A549 treated with AZD9567 at 1 μM for 4 hours (cell line): ENCODE data around the gene SHROOM1. TPM values are rescaled to one million over a fixed set of nuclear protein-coding genes. Genes with fewer than 3 reads are reported as not detected.

ENCODE experiments used
- total RNA-seq: library from RNA; stranded (reverse); fragments of 200-300 nt; extraction: Qiagen RNA extraction; gene quantifications from 5 replicates; pipeline ENCODE4 v1.2.3, GENCODE V29; 2022; ENCODE audit not compliant: insufficient read depth

Gene SHROOM1, protein sequence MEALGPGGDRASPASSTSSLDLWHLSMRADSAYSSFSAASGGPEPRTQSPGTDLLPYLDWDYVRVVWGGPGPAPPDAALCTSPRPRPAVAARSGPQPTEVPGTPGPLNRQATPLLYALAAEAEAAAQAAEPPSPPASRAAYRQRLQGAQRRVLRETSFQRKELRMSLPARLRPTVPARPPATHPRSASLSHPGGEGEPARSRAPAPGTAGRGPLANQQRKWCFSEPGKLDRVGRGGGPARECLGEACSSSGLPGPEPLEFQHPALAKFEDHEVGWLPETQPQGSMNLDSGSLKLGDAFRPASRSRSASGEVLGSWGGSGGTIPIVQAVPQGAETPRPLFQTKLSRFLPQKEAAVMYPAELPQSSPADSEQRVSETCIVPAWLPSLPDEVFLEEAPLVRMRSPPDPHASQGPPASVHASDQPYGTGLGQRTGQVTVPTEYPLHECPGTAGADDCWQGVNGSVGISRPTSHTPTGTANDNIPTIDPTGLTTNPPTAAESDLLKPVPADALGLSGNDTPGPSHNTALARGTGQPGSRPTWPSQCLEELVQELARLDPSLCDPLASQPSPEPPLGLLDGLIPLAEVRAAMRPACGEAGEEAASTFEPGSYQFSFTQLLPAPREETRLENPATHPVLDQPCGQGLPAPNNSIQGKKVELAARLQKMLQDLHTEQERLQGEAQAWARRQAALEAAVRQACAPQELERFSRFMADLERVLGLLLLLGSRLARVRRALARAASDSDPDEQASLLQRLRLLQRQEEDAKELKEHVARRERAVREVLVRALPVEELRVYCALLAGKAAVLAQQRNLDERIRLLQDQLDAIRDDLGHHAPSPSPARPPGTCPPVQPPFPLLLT
- 9.7 to 12.5 TPM (median 10.5 TPM) in 5 replicates for total RNA-seq

DNA sequence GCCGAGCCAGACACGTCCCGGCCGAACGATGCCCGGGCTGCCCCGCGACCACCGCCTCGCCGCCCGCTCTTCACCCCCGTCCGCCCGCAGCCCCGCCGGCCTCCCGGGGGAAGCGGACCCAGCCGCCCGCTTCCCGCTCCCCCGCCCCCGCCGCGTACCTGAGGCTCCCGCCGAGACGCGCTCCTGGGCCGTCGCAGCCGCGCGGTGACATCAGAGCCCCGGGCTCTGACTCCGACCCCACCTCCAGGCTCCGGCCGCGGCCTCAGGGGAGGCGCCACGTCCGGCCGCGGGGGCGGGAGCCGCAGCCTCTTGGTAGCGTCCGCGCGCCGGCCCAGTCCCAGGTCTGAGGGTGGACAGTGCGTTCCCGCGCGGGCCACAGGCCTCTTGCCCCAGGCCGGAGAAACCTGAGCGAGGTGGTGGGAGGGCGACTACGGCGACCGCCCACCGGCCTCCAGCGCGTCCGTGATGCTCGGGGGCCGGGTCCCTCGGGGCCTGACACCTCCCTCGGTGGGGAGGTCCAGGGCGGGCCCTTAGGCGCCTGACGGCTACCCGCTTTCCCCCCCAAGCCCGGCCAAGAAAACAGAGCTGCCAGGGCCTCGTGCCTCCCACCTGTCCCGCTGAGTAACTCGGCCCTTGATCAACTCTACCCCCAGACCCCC lies at the start of gene SHROOM1:
Gene SHROOM1 (minus strand): TSS at position 212 of the 659 bp plus-strand sequence. CDS start 4,507 bp downstream, outside the sequence.

DNA sequence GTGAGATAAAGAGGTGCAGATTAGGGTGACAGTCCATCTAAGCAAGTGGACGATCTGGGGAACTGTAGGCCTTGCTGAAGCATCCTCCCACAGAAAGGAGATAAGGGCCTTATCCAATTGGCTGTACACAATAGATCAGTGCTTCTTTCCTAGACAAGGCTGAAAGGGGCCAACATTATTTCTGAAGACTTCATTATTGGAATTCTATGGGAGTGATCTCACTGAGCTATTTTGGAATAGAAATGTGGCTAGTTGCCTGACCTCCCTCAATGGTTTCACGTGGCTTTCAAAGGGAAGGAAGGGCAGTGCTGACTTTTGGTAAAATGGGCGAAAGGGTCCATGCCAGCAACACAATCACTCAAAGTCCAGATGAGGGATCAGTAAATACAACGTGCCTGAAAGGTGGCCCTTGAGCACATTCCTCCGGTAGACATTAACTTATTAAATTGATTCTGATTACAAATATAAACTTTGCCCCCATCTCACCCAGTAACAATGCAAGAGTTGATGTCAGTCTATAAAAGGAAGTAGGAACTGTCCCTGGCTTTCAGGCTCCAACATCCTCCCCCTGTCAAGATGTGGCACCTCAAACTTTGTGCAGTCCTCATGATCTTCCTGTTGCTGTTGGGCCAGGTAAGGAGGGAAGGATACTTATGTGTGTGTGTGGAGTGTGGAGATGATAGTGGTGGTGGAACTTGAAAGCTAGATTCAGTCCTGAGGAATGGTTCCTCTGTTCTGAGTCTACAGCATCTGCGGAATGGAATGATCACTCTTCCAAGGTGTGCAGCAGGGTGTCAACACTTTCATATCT lies 42.9 kb upstream of the SHROOM1 start, which contains the start of gene LEAP2:
Gene LEAP2 (plus strand): TSS at position 550 of the 811 bp plus-strand sequence. CDS start 27 bp downstream, at position 577.

DNA sequence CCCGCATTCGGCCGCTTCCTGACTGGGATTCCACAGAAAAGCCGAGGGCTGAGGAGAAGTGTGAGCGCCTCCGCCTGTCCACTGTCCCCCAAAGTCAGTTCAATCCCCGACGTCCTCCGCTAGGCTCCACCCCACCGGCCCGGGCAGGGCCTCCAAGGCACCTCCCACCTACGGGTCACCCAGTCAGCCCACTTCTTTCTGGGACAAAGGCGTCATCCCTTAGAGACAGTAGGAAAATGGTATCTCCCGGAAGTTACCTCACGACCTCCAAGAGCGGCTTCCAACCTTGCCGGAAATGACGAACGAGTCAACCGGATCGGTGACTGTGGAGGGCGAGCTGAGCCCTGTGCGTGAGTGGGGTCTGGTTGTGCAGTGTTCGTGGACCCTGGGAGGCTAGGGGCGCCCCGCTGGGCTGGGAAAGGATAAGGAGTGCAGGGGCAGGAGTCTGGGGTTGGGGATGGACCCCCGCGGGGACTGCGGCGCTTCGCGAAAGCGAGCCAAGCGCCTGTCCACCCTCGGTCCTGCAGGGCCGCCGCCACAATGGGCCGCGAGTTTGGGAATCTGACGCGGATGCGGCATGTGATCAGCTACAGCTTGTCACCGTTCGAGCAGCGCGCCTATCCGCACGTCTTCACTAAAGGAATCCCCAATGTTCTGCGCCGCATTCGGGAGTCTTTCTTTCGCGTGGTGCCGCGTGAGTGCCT lies 36.0 kb upstream of the SHROOM1 start, which contains the start of the genes GDF9 and UQCRQ:
Gene GDF9 (minus strand): TSS at position 128 of the 704 bp plus-strand sequence. CDS start 1,936 bp downstream, outside the sequence.
Gene UQCRQ (plus strand): TSS at position 301 of the 704 bp plus-strand sequence. CDS start 240 bp downstream, at position 541.

DNA sequence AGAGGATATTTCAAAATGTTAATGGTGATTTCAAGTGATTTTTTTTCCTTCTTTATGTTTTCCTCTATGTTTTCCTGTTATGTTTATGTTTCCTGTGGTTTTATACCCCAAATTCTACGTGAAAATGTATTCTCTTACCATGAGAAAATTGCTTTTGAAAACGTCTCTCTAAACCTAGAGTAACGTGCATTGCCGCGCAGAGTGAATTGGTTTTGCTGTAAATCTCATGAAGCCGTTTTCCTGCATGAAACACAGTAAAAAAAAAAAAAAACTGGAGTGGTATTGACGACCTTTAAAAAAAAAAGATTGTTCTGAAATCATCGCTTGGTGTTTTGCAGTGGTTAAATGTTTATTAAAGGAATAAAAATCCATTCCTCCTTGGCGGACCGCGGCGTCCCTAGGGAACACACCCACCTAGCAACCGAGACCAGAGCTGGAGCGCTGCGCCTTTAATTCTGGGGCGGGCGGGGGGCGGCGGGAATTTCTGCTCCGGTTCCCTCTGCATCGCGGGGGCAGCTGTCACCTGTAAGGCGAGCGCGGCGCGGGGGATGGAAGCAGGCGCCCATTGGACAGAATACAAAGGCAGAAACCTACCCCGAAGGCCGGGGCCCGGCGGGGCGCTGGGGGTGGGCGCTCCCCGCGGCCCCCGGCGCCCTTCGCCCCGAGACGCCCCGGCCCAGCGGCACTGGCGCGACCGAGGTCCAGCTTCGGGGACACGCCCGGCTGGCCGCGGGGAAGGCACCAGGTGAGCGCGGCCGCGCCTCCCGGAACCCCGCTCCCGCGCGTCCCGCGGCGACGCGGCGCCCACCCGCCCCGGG lies 17.5 kb downstream of the SHROOM1 start, which contains the start of gene SOWAHA:
Gene SOWAHA (plus strand): TSS at position 522 of the 818 bp plus-strand sequence. CDS start 320 bp downstream, outside the sequence.

DNA sequence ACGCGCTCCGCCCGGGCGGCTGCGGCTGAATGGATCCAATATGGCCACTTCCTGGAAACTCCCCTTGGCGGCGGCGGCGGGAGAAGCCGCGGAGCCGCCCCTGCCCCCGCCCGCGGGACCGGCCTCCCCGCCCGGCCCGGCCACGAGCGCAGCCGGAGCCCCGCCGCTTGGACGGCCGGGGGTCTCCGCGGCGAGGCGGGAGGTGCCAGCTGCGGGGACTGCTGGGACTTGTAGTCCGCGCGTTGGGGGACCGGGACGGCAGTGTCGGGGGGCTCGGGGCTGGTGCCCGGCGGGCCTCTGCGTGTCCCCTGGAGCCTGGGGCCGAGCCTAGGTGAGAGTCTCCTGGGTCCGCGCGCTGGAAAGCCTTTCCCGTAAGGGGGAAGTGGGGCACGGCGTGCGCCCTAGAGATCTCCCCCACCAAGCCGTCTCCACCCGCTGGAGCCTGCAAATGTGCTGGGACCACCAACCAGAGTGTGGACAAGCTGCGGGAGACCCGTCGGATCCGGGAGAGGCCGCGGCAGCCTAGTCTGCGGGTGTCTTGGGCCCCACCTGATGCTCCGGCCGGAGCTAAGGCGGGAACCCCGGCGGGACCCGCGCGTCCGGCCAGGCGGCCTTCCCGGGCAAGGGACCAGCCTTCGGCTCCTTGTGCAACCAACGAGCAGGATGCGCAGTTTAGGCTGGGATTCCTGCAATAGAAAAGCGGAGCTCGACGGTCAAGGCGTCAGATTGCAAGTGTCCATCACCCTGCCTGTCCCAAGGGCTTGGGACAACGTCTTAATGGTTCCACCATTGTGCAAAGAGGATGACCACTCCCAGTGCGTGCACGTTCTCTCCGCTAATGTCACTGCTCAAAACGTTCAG lies 53.0 kb downstream of the SHROOM1 start, which contains the start of gene SEPTIN8:
Gene SEPTIN8 (minus strand): TSS at position 31 of the 861 bp plus-strand sequence. CDS start 102 bp downstream, outside the sequence.

Other genes starting within 250 kb of the SHROOM1 start
- 0.08 TPM in 1 of 5 replicates, not detected in the others for gene IL13, start 172.5 kb downstream of the SHROOM1 start, total RNA-seq
- gene IL4, start 156.7 kb downstream of the SHROOM1 start, total RNA-seq: not detected in 5 replicates
- 7.8 to 17.5 TPM (median 9.9 TPM) in 5 replicates for gene KIF3A, start 93.1 kb downstream of the SHROOM1 start, total RNA-seq
- gene CCNI2, start 83.2 kb downstream of the SHROOM1 start, total RNA-seq: 0.06 to 0.33 TPM (median 0.11 TPM) in 4 of 5 replicates, not detected in the other
- gene SEPTIN8, start 53.4 kb downstream of the SHROOM1 start, total RNA-seq: 15.0 to 20.6 TPM (median 19.3 TPM) in 5 replicates
- gene SOWAHA, start 17.3 kb downstream of the SHROOM1 start, total RNA-seq: 0.09 to 0.14 TPM (median 0.09 TPM) in 4 of 5 replicates, not detected in the other
- 0.07 to 0.33 TPM (median 0.24 TPM) in 4 of 5 replicates, not detected in the other for gene GDF9, start 35.8 kb upstream of the SHROOM1 start, total RNA-seq
- 325 to 554 TPM (median 540 TPM) in 5 replicates for gene UQCRQ, start 36.0 kb upstream of the SHROOM1 start, total RNA-seq
- 0.75 to 1.3 TPM (median 0.88 TPM) in 4 of 5 replicates, not detected in the other for gene LEAP2, start 43.0 kb upstream of the SHROOM1 start, total RNA-seq
- 19.2 to 38.9 TPM (median 27.1 TPM) in 5 replicates for gene AFF4, start 133.0 kb upstream of the SHROOM1 start, total RNA-seq
- gene ZCCHC10, start 195.9 kb upstream of the SHROOM1 start, total RNA-seq: 26.2 to 31.2 TPM (median 28.4 TPM) in 5 replicates
- 166 to 189 TPM (median 182 TPM) in 5 replicates for gene HSPA4, start 221.4 kb upstream of the SHROOM1 start, total RNA-seq